K562 (cell line): ENCODE data around the gene DNAJB13. TPM values are rescaled to one million over a fixed set of nuclear protein-coding genes. Genes with fewer than 3 reads are reported as not detected.

ENCODE experiments used
- ATAC-seq: fragments of 200-7000 bp; cut with Tn5 transposase; 3 replicates; pipeline ENCODE4 v1.9.1; 2020; ENCODE audit warnings: moderate library complexity
- BruUV-seq: library from RNA; stranded (reverse); fragments of 400-500 nt; replicated peaks from 2 replicates; lab custom pipeline; 2021; lab: Mats Ljungman, UMichigan
- CTCF ChIA-PET: fragments of 300-600 bp; formaldehyde crosslinking; extraction: SDS; loops from one replicate; lab custom pipeline; 2021; ENCODE audit warnings: low intra/inter-chr PET ratio; lab: Yijun Ruan, JAX
- POLR2A ChIA-PET: fragments of 300-600, 350-650 bp; sonication (Branson Sonifier 250); formaldehyde crosslinking; extraction: SDS; loops from one replicate; lab custom pipeline; 2021; ENCODE audit warnings: antibody characterized with exemption, inconsistent platforms; lab: Yijun Ruan, JAX
- DNase-seq, 4 experiments: peaks; one replicate each; pipeline versions ENCODE4 v3.0.0 to v3.0.0-alpha.2; 2011 to 2018; ENCODE audit warnings: low spot score in 3 of 4, mixed read lengths in 3 of 4; ENCODE audit errors: extremely low read depth in 1 of 4
- FAIRE-seq: peaks from 2 replicates; lab custom pipeline; 2011; peaks lifted over from hg19 to GRCh38; lab: Jason Lieb, UNC
- H2AFZ ChIP-seq: 2 replicates; pipeline ENCODE4 v1.6.0; 2011; ENCODE audit warnings: low read depth, low read length, control low read depth, inconsistent platforms
- H3K27ac ChIP-seq: fragments of 200-600 bp; 3 replicates; pipeline ENCODE4 v1.8.0; 2011; ENCODE audit warnings: low read depth, mild to moderate bottlenecking, control low read depth, inconsistent platforms, low read length, moderate library complexity, mixed read lengths; ENCODE audit errors: extremely low read depth
- H3K27me3 ChIP-seq, 2 experiments: fragments of 300-600 bp in 1 of 2; 2 replicates in 1 of 2; 3 replicates in 1 of 2; pipeline versions ENCODE4 v1.6.0 to v1.8.0; 2011; ENCODE audit warnings: inconsistent platforms in 2 of 2, low read length in 2 of 2, mild to moderate bottlenecking in 1 of 2, mixed read lengths in 1 of 2, moderate library complexity in 1 of 2; ENCODE audit not compliant: control insufficient read depth in 2 of 2, insufficient read depth in 2 of 2
- H3K36me3 ChIP-seq: fragments of 300-600 bp; 3 replicates; pipeline ENCODE4 v1.8.0; 2011; ENCODE audit warnings: mild to moderate bottlenecking, low read length, inconsistent platforms; ENCODE audit not compliant: control insufficient read depth, insufficient read depth
- H3K4me1 ChIP-seq, 2 experiments: fragments of 200-600 bp in 1 of 2; replicated peaks in 1 of 2; 2 replicates in 1 of 2; 3 replicates in 1 of 2; pipeline versions ENCODE4 v1.5.1 to v1.8.0; 2011; ENCODE audit warnings: inconsistent platforms in 2 of 2, low read length in 2 of 2, mild to moderate bottlenecking in 1 of 2, mixed read lengths in 1 of 2, moderate library complexity in 1 of 2; ENCODE audit not compliant: control insufficient read depth in 2 of 2, insufficient read depth in 2 of 2
- H3K4me2 ChIP-seq: 2 replicates; pipeline ENCODE4 v1.6.1; 2011; ENCODE audit warnings: low read length, control low read depth, inconsistent platforms, mixed read lengths; ENCODE audit not compliant: insufficient read depth
- H3K4me3 ChIP-seq: fragments of 200-600 bp; sonication (generic), shearing (Covaris generic); 2 replicates; pipeline ENCODE4 v1.5.1; 2016; ENCODE audit warnings: control low read depth, inconsistent platforms
- H3K79me2 ChIP-seq: fragments of 200-600 bp; 3 replicates; pipeline ENCODE4 v1.8.0; 2011; ENCODE audit warnings: low read length, inconsistent platforms; ENCODE audit not compliant: control insufficient read depth, insufficient read depth
- H3K9ac ChIP-seq, 2 experiments: 2 replicates each; pipeline versions ENCODE4 v1.6.0 to v1.6.1; 2011; ENCODE audit warnings: low read depth in 2 of 2, low read length in 2 of 2, control low read depth in 1 of 2, inconsistent platforms in 1 of 2, mild to moderate bottlenecking in 1 of 2, mixed read lengths in 1 of 2; ENCODE audit not compliant: insufficient read depth in 1 of 2
- H3K9me1 ChIP-seq: one replicate; pipeline ENCODE4 v1.6.0; 2011; ENCODE audit warnings: inconsistent platforms, mild to moderate bottlenecking, low read length, moderate library complexity; ENCODE audit not compliant: control insufficient read depth, insufficient read depth
- H3K9me3 ChIP-seq: replicated peaks from 2 replicates; pipeline ENCODE4 v1.5.1; 2011; ENCODE audit warnings: low read depth, low read length, inconsistent platforms; ENCODE audit not compliant: control insufficient read depth, insufficient read depth
- H4K20me1 ChIP-seq: replicated peaks from 2 replicates; pipeline ENCODE4 v1.6.1; 2011; ENCODE audit warnings: low read length, inconsistent platforms, mixed read lengths; ENCODE audit not compliant: control insufficient read depth, insufficient read depth
- BCOR ChIP-seq: fragments of 450-650 bp; IDR thresholded peaks from 2 replicates; pipeline ENCODE4 v1.6.1; 2016
- POLR2A ChIP-seq: fragments of 450-650 bp; conservative IDR thresholded peaks from 2 replicates; pipeline ENCODE4 v1.6.1; 2016
- POLR2B ChIP-seq: fragments of 450-650 bp; IDR thresholded peaks from 2 replicates; pipeline ENCODE4 v1.6.1; 2018; ENCODE audit warnings: low read depth; ENCODE audit not compliant: partially characterized antibody
- RBM25 ChIP-seq: fragments of 200-400 bp; formaldehyde crosslinking; IDR thresholded peaks from 2 replicates; pipeline ENCODE4 v1.6.1; 2018; ENCODE audit warnings: low read length, low read depth, moderate library complexity; ENCODE audit not compliant: severe bottlenecking
- SMARCE1 ChIP-seq: fragments of 450-650 bp; IDR thresholded peaks from 2 replicates; pipeline ENCODE4 v1.7.1; 2016; ENCODE audit warnings: mild to moderate bottlenecking
- SRSF9 ChIP-seq: fragments of 200-400 bp; formaldehyde crosslinking; IDR thresholded peaks from 2 replicates; pipeline ENCODE4 v1.6.1; 2017; ENCODE audit warnings: low read depth, low read length, borderline replicate concordance
- SUPT5H ChIP-seq: fragments of 450-650 bp; IDR thresholded peaks from 2 replicates; pipeline ENCODE4 v1.6.1; 2016
- ZFP36 ChIP-seq: fragments of 150-350 bp; IDR thresholded peaks from 2 replicates; pipeline ENCODE4 v1.6.1; 2018; ENCODE audit warnings: low read length, low read depth; ENCODE audit not compliant: partially characterized antibody
- ZNF75A ChIP-seq: fragments of 450-650 bp; formaldehyde crosslinking; IDR thresholded peaks from 2 replicates; pipeline ENCODE4 v1.4.0; 2020; ENCODE audit warnings: mild to moderate bottlenecking
- WGBS: fragments of 100-300 bp; shearing (Covaris generic); methylation state at CpG from one replicate; pipeline ENCODE4 v1.1.6; 2016; ENCODE audit warnings: low coverage, mixed read lengths; ENCODE audit not compliant: insufficient coverage; ENCODE audit errors: missing lambda C conversion rate; 5-methylcytosine and 5-hydroxymethylcytosine counted together
- in situ Hi-C: fragments of 300-500 bp; cut with MboI; formaldehyde crosslinking; loops from 4 replicates; pipeline ENCODE4 v1.15.0; 2018; ENCODE audit warnings: inconsistent platforms, mixed read lengths
- intact Hi-C: fragments of 100-400 bp; cut with micrococcal nuclease; formaldehyde crosslinking; loops from 2 replicates; pipeline ENCODE4 v1.14.2; 2022
- polyA plus RNA-seq, 8 experiments: library from polyadenylated mRNA; depleted of rRNA in 4 of 8; stranded (reverse) in 5 of 8; unstranded in 3 of 8; fragments of >200 nt; fragmentation: Nextera tagmentation in 2 of 8; fragmentation: Illumina TruSeq in 1 of 8; extraction: Ambion mirVana in 2 of 8; extraction: Trizol in 1 of 8; gene quantifications; 2 replicates each; pipeline versions ENCODE4 v1.2.1 to v1.2.3, GENCODE V29; 2011 to 2014; ENCODE audit warnings: inconsistent platforms in 1 of 8, missing spikeins in 1 of 8
- total RNA-seq, 7 experiments: library from RNA; depleted of rRNA in 6 of 7; stranded (reverse); fragments of >200 nt in 6 of 7; fragmentation: Illumina TruSeq in 2 of 7; extraction: Trizol in 2 of 7; gene quantifications; 2 replicates each; pipeline versions ENCODE4 v1.2.1 to v1.2.3, GENCODE V29; 2011 to 2021; ENCODE audit warnings: low replicate concordance in 1 of 7

The DNAJB13 gene
- total and polyA plus RNA-seq, 9 of the 15 experiments (the other 6 are each of a cell fraction or from before 2014, with no cell fraction given), result 0.14 TPM; not detected in 8

GRCh38 chr11:73971175-73971719 is 20.4 kb downstream of the DNAJB13 start (continued):
- TF ChIP-seq POLR2B (peak; percentile 52), POLR2A (peak; percentile 74)

- BruUV-seq, result no TSS peak
- no peak overlapping the region for H3K9ac ChIP-seq
- DNase-seq (peak in 3 of 4 experiments; percentile 13 to 21 (median 17)), FAIRE-seq (no peak), ATAC-seq (peak; percentile 8)
- H3K36me3 ChIP-seq, result peaks cover 35% of the 10 kb centered on the region; the same call in 2 of the 3 replicates
- H3K27ac ChIP-seq, result no peak overlapping the region
- no peak overlapping the region for H2AFZ ChIP-seq
- peaks cover 12 to 38% of the 10 kb centered on the region in 2 experiments; a peak in 4 of 5 replicates for H3K4me1 ChIP-seq
- POLR2A ChIA-PET, result interaction anchor here (0.7 to 5.7 kb wide), 10 partner anchors 8 to 267 kb away, joined by 3 to 54 read pairs (median 4); partner anchors contain the start of gene UCP2
- CTCF ChIA-PET, result no interaction called here
- H3K9me3 ChIP-seq, result no peaks in the 10 kb centered on the region
- H3K9me1 ChIP-seq, result no peaks in the 10 kb centered on the region
- no peak overlapping the region for H3K4me2 ChIP-seq
- 71% methylated on average over 1 of the region's 1 CpG for WGBS
- peaks cover 14% of the 10 kb centered on the region for H4K20me1 ChIP-seq
- intact Hi-C loops (no loop called here), in situ Hi-C loops (no loop called here)
- H3K27me3 ChIP-seq, result no peaks in the 10 kb centered on the region
- H3K79me2 ChIP-seq, result no peaks in the 10 kb centered on the region
- no peak for TF ChIP-seq SRSF9
- TF ChIP-seq POLR2A, result peak; percentile 50
- peak; percentile 78 for TF ChIP-seq ZFP36
- TF ChIP-seq ZNF75A (CRISPR knock-in tag), result no peak
- TF ChIP-seq SMARCE1, result no peak
- 0 out of 2 replicates have a peak, but pooled peaks have one; percentile 39 for TF ChIP-seq SUPT5H
- peak; percentile 63 for TF ChIP-seq RBM25
- TF ChIP-seq BCOR, result 0 out of 2 replicates have a peak, but pooled peaks have one; percentile 64
- H3K4me3 ChIP-seq, result no peak overlapping the region
These were observed 21.4 kb downstream of the DNAJB13 start for GRCh38 chr11:73972187-73972586.
